Spleen (tissue), 11 donors: Measurements from ENCODE around the gene NDUFA7. TPM values are rescaled to one million over a fixed set of nuclear protein-coding genes. Genes with fewer than 3 reads are reported as not detected.
"Not testable (repeated sequence)": the region's sequence is repeated elsewhere in the genome, so short reads cannot be mapped to it uniquely, and the experiment has no call there.

ENCODE experiments used
- DNase-seq: peaks from one replicate; pipeline ENCODE4 v3.0.0-alpha.2; 2020
- H3K27ac ChIP-seq, 8 donors: fragments of 200-600 bp; sonication (generic) in 7 of 8; 1 replicate in 4 of 8; 2 replicates in 4 of 8; pipeline versions ENCODE4 v1.5.0 to v1.8.0; 2016 to 2021; ENCODE audit warnings: inconsistent platforms in 4 of 8, mild to moderate bottlenecking in 4 of 8, moderate library complexity in 1 of 8
- H3K27me3 ChIP-seq, 7 donors: fragments of 200-600 bp; sonication (generic) in 6 of 7; replicated peaks in 1 of 7; 1 replicate in 4 of 7; 2 replicates in 3 of 7; pipeline versions ENCODE4 v1.5.0 to v1.8.0; 2016 to 2021; ENCODE audit warnings: inconsistent platforms in 3 of 7, mild to moderate bottlenecking in 1 of 7
- H3K36me3 ChIP-seq, 6 donors: fragments of 200-600 bp; sonication (generic) in 5 of 6; 1 replicate in 4 of 6; 2 replicates in 2 of 6; pipeline versions ENCODE4 v1.5.0 to v1.8.0; 2016 to 2021; ENCODE audit warnings: inconsistent platforms in 2 of 6
- H3K4me1 ChIP-seq, 6 donors: fragments of 200-600 bp; sonication (generic) in 5 of 6; 1 replicate in 3 of 6; 2 replicates in 3 of 6; pipeline versions ENCODE4 v1.5.0 to v1.8.0; 2016 to 2021; ENCODE audit warnings: inconsistent platforms in 3 of 6
- H3K4me3 ChIP-seq, 8 donors: fragments of 200-600 bp; sonication (generic) in 7 of 8; 1 replicate in 4 of 8; 2 replicates in 4 of 8; pipeline versions ENCODE4 v1.5.0 to v1.8.0; 2016 to 2021; ENCODE audit warnings: inconsistent platforms in 4 of 8, mild to moderate bottlenecking in 4 of 8, moderate library complexity in 2 of 8
- H3K9me3 ChIP-seq, 8 donors: fragments of 200-600 bp; sonication (generic) in 7 of 8; 1 replicate in 4 of 8; 2 replicates in 4 of 8; pipeline versions ENCODE4 v1.5.0 to v1.8.0; 2016 to 2021; ENCODE audit warnings: inconsistent platforms in 4 of 8
- POLR2A ChIP-seq, 3 donors: fragments of 450-650 bp; IDR thresholded peaks; one replicate each; pipeline ENCODE4 v1.5.1; 2017; ENCODE audit warnings: antibody characterized with exemption in 3 of 3, mild to moderate bottlenecking in 1 of 3
- POLR2AphosphoS5 ChIP-seq, 3 donors: sonication (generic); formaldehyde crosslinking; IDR thresholded peaks; one replicate each; pipeline ENCODE4 v1.5.1; 2017; ENCODE audit warnings: antibody characterized with exemption in 3 of 3
- WGBS, 5 donors: extraction: QIAGEN DNeasy Blood & Tissue Kit in 3 of 5; methylation state at CpG; one replicate each; pipeline versions ENCODE4 v1.1.5 to v1.1.7; 2013 to 2018; 5-methylcytosine and 5-hydroxymethylcytosine counted together
- intact Hi-C: fragments of 100-400 bp; cut with DNase I; formaldehyde crosslinking; loops from one replicate; pipeline ENCODE4 v1.15.0; 2023; ENCODE audit warnings: low total_unique reads
- polyA plus RNA-seq, 3 donors: library from polyadenylated mRNA; stranded (reverse); fragments of 200-250 nt; gene quantifications; one replicate each; pipeline ENCODE4 v1.2.1, GENCODE V29; 2013
- total RNA-seq, 7 donors: library from RNA; depleted of rRNA in 3 of 7; stranded (reverse); fragments of >200 nt in 3 of 7; fragmentation: NEBNext Ultra II Directional in 4 of 7; extraction: Animal tissue kit (Norgen Biotek cat#: 25700) in 4 of 7; gene quantifications; one replicate each; pipeline versions ENCODE4 v1.1.0 to v1.2.1, GENCODE V29; 2016 to 2021
- TF ChIP-seq, protein P1 (sequence below), 11 experiments: fragments of 200-600 bp in 7 of 11; fragments of 450-650 bp in 4 of 11; sonication (generic) in 4 of 11; IDR thresholded peaks in 8 of 11; conservative IDR thresholded peaks in 3 of 11; 1 replicate in 7 of 11; 2 replicates in 4 of 11; pipeline versions ENCODE4 v1.4.0 to v1.8.0; 2016 to 2021; ENCODE audit warnings: antibody characterized with exemption in 11 of 11, inconsistent platforms in 4 of 11, mild to moderate bottlenecking in 1 of 11
- donor health status: healthy with polysubstance abuse.
- donor health status: DM: no; HTN: no; CAD: no; lungs with moderate emphysema.
- donor health status: DM: no; HTN: no; CAD: no.
- donor health status: Bipolar disorder and iron deficiency.
- donor health status: healthy.
- donor health status: DM: no; HTN: no; CAD: no.
- donor health status: DM: yes; HTN: yes; CAD: no.

Gene NDUFA7
- total and polyA plus RNA-seq, 10 donors = 14.6 to 131 (median 31.1) TPM

DNA sequence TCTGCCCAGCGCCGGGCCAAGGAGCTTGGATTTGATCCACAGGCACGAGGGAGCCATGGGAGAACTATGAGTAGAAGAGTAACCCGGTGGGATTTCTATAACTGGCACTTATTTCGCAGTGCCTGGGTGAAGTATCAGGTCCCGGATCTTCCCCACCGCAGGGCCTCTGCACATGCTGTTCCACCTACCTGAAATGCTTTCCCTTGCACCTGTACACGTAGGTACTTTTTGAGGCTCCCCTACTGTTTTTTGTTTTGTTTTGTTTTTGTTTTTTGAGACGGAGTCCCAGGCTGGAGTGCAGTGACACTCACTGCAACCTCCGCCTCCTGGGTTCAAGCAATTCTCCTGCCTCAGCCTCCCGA lies 22.3 kb upstream of the NDUFA7 start:
- H3K27me3 ChIP-seq = peaks cover 0 to 55% (median 14%) of the 10 kb centered on the region in 7 donors
- H3K4me3 ChIP-seq = peak overlapping the region in 7 of 8 donors; percentile 51 to 77 (median 67)
- peak overlapping the region in 6 of 8 donors; percentile 76 to 95 (median 90) for H3K27ac ChIP-seq
- peaks cover 3 to 60% (median 28%) of the 10 kb centered on the region in 6 donors for H3K4me1 ChIP-seq
- H3K36me3 ChIP-seq = no peaks in the 10 kb centered on the region
- WGBS, 5 donors = 40 to 52% (median 43%) methylated on average over 11 of the region's 11 CpGs
- H3K9me3 ChIP-seq = no peaks in the 10 kb centered on the region
- DNase-seq = no peak
- TF ChIP-seq POLR2A (IDR thresholded peaks at IDR 0.05) = no peak
- TF ChIP-seq, protein P1, sequence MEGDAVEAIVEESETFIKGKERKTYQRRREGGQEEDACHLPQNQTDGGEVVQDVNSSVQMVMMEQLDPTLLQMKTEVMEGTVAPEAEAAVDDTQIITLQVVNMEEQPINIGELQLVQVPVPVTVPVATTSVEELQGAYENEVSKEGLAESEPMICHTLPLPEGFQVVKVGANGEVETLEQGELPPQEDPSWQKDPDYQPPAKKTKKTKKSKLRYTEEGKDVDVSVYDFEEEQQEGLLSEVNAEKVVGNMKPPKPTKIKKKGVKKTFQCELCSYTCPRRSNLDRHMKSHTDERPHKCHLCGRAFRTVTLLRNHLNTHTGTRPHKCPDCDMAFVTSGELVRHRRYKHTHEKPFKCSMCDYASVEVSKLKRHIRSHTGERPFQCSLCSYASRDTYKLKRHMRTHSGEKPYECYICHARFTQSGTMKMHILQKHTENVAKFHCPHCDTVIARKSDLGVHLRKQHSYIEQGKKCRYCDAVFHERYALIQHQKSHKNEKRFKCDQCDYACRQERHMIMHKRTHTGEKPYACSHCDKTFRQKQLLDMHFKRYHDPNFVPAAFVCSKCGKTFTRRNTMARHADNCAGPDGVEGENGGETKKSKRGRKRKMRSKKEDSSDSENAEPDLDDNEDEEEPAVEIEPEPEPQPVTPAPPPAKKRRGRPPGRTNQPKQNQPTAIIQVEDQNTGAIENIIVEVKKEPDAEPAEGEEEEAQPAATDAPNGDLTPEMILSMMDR (IDR thresholded peaks at IDR 0.05 in 8 of 11, conservative IDR thresholded peaks at IDR 0.05 in 3 of 11) = peak in 1 of 11 experiments; percentile 3
- TF ChIP-seq POLR2AphosphoS5 (IDR thresholded peaks at IDR 0.05) = no peak
- intact Hi-C loops = no loop called here

DNA sequence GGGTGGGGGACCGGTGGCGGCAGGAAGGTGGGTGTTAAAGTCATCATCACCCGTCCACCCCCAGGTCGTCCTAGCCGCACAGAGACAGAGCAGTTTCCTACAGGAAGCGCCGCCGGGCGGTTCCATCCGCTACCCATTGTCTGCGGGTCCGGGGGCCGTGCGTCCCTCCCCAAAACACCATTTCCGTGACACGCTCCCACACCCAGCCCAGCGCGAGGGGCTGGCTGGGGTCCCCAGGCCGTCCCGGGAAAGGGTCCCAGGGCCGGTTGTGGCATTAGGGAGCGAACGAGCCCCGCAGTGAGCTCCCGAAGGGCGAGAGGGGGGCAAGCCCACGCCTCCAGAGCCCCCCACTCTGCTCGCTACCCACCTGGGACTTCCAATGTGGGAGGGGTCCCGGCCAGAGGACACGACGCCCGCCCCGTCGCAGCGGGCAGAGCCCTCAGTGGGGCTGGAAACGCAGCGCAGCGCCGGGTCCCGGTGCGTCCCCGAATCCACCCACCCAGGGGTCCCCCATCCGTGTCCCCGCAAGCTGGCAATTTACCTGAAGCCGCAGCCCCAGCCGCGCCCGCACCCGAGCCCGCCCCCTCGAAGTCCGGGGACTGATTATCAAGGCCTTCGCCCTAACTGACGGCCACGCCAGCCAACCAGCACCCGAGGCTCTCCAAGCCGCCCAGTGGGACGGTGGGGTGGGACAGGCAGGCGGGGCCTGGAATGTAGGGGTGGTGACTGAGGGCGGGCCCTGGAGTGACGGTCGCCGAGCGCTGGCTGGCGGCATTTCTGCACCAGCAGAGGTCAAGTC lies 21.7 kb upstream of the NDUFA7 start, which contains the start of gene KANK3:
KANK3 (minus strand) TSS at position 579 of the 799 bp plus-strand sequence. CDS start 5,434 bp downstream, outside the sequence.
- Histone ChIP-seq H3K4me3 (peak within 1 kb of the TSS; percentile 51 to 77 (median 61)), H3K4me1 (peaks cover 3 to 59% (median 30%) of the 10 kb centered on the region in 6 donors), H3K27ac (peak within 1 kb of the TSS; percentile 76 to 95 (median 88)), H3K9me3 (no peaks in the 10 kb centered on the region), H3K27me3 (peaks cover 0 to 59% (median 14%) of the 10 kb centered on the region in 7 donors), H3K36me3 (no peaks in the 10 kb centered on the region)
- 2 to 6% (median 2%) methylated on average over 41 to 65 of the region's 65 CpGs; no CpG with 5 or more reads in 1 of the 5 donors for WGBS, 5 donors
- TF ChIP-seq, protein P1 (IDR thresholded peaks at IDR 0.05 in 8 of 11, conservative IDR thresholded peaks at IDR 0.05 in 3 of 11) = peak in 4 of 11 experiments; percentile 23 to 28 (median 28)
- TF ChIP-seq POLR2A (IDR thresholded peaks at IDR 0.05) = peak; percentile 18 to 65 (median 60)
- TF ChIP-seq POLR2AphosphoS5 (IDR thresholded peaks at IDR 0.05) = peak; percentile 90 to 96 (median 94)
- DNase-seq = peak; percentile 97
- intact Hi-C loops = no loop called here

DNA sequence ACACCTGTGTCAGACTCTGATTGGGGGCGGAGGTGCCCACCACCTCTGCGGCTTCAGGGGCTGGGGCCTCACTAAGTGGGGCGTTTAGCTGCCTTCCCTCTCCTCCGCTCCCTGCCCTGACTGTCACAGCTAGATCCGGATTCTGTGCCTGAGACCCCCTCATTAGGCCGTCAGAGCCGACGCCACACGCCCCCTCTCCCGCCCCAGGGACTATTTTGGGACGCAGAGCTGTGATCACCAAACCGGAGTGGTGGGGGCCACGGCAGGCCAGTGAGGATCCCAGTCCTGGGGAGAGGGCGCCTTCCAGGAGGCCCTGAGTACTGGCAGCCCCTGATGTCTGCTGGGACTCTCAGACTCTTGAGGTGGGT lies 21.1 kb upstream of the NDUFA7 start:
- no peak for DNase-seq
- 19 to 69% (median 28%) methylated on average over 3 to 14 of the region's 14 CpGs for WGBS, 5 donors
- Histone ChIP-seq H3K27me3 (peaks cover 0 to 65% (median 15%) of the 10 kb centered on the region in 7 donors), H3K4me1 (peaks cover 3 to 64% (median 33%) of the 10 kb centered on the region in 6 donors), H3K36me3 (no peaks in the 10 kb centered on the region), H3K27ac (peak overlapping the region; percentile 76 to 95 (median 88)), H3K4me3 (peak overlapping the region; percentile 51 to 77 (median 61)), H3K9me3 (no peaks in the 10 kb centered on the region)
- intact Hi-C loops = no loop called here
- no peak for TF ChIP-seq POLR2A (IDR thresholded peaks at IDR 0.05)
- no peak for TF ChIP-seq POLR2AphosphoS5 (IDR thresholded peaks at IDR 0.05)
- TF ChIP-seq, protein P1 (IDR thresholded peaks at IDR 0.05 in 8 of 11, conservative IDR thresholded peaks at IDR 0.05 in 3 of 11) = no peak

DNA sequence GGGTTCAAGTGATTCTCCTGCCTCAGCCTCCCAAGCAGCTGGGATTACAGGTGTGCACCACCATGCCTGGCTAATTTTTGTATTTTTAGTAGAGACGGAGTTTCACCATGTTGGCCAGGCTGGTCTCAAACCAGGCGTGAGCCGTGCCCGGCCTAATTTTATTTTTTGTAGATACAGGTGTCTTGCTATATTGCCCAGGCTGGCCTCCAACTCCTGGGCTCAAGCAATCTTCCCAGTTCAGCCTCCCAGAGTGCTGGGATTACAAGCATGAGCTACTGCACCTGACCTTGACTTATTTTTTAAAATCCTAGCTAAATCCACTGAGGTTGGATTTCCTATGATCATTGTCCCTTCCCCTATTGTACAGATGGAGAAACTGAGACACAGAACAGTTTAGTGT lies 20.3 kb upstream of the NDUFA7 start:
- Histone ChIP-seq H3K4me3 (peak overlapping the region in 5 of 8 donors; percentile 51 to 77 (median 69)), H3K27me3 (peaks cover 0 to 73% (median 15%) of the 10 kb centered on the region in 7 donors), H3K27ac (peak overlapping the region; percentile 58 to 95 (median 88)), H3K4me1 (peaks cover 3 to 72% (median 36%) of the 10 kb centered on the region in 6 donors)
- DNase-seq, intact Hi-C loops, H3K36me3 ChIP-seq, H3K9me3 ChIP-seq: not testable (repeated sequence)
- 84 to 97% (median 85%) methylated on average over 4 of the region's 4 CpGs for whole genome bisulfite sequencing, 5 donors
